Measurements from ENCODE around the gene KLK1.
A peak's percentile ranks its signal among the peaks of the same experiment; 100 is the strongest.

Gene KLK1

GRCh38 chr19:50835785-50836542 lies 12.4 kb upstream of the KLK1 start:
- no peak for DNase-seq (ENCODE audit: low spot score)

GRCh38 chr19:50835103-50835784 lies 11.7 kb upstream of the KLK1 start:
- DNase-seq (ENCODE audit: low spot score), result no peak

- DNase-seq (ENCODE audit: low spot score), result no peak
Observed at GRCh38 chr19:50833802-50834167, 10.2 kb upstream of the KLK1 start.

- no peak for DNase-seq (ENCODE audit: low spot score)
Observed at GRCh38 chr19:50833117-50833801, 9.7 kb upstream of the KLK1 start, which contains the start of gene KLK15. Gene KLK15 (minus strand): TSS chr19:50833574. CDS start chr19:50831492, 2,082 bp downstream.

- no peak for DNase-seq (ENCODE audit: low spot score)
Observed at GRCh38 chr19:50832666-50833065, 9.1 kb upstream of the KLK1 start.

GRCh38 chr19:50831026-50831396 lies 7.4 kb upstream of the KLK1 start:
- DNase-seq (ENCODE audit: low spot score), result no peak

- DNase-seq (ENCODE audit: low spot score), result no peak
Observed at GRCh38 chr19:50830266-50831025, 6.9 kb upstream of the KLK1 start.

- DNase-seq (ENCODE audit: low spot score), result no peak
Observed at GRCh38 chr19:50829801-50830200, 6.2 kb upstream of the KLK1 start.

- DNase-seq (ENCODE audit: low spot score), result no peak
Observed at GRCh38 chr19:50827476-50827875, 3.9 kb upstream of the KLK1 start.

GRCh38 chr19:50826492-50827240 lies 3.1 kb upstream of the KLK1 start:
- DNase-seq (ENCODE audit: low spot score), result no peak

- no peak for DNase-seq (ENCODE audit: low spot score)
Observed at GRCh38 chr19:50822661-50823208, 852 bp downstream of the KLK1 start.

GRCh38 chr19:50821622-50822021 lies 2.0 kb downstream of the KLK1 start:
- DNase-seq (ENCODE audit: low spot score), result no peak

GRCh38 chr19:50821248-50821612 lies 2.4 kb downstream of the KLK1 start:
- no peak for DNase-seq (ENCODE audit: low spot score)

GRCh38 chr19:50820549-50821247 lies 2.9 kb downstream of the KLK1 start:
- no peak for DNase-seq (ENCODE audit: low spot score)

- DNase-seq (ENCODE audit: low spot score), result no peak
Observed at GRCh38 chr19:50820086-50820485, 3.5 kb downstream of the KLK1 start.

GRCh38 chr19:50819636-50820035 lies 4.0 kb downstream of the KLK1 start:
- DNase-seq (ENCODE audit: low spot score), result no peak

- DNase-seq (ENCODE audit: low spot score), result no peak
Observed at GRCh38 chr19:50818859-50819472, 4.6 kb downstream of the KLK1 start.

- DNase-seq (ENCODE audit: low spot score), result peak; percentile 25
Observed at GRCh38 chr19:50817941-50818858, 5.4 kb downstream of the KLK1 start.

GRCh38 chr19:50815439-50815838 lies 8.1 kb downstream of the KLK1 start:
- DNase-seq (ENCODE audit: low spot score), result no peak
